Common myeloid progenitor, CD34-positive (primary cell): ENCODE measurements around the gene ITGAD. TPM values are rescaled to one million over a fixed set of nuclear protein-coding genes. Genes with fewer than 3 reads are reported as not detected.
A peak's percentile ranks its signal among the peaks of the same experiment; 100 is the strongest.

Experiments used
- CTCF ChIA-PET: fragments of 350-600 bp; sonication (Branson Sonifier 250); formaldehyde crosslinking; loops from one replicate; lab custom pipeline; 2021; ENCODE audit warnings: antibody characterized with exemption; lab: Charles Lee
- POLR2A ChIA-PET: fragments of 350-600 bp; sonication (Branson Sonifier 250); formaldehyde crosslinking; loops from one replicate; lab custom pipeline; 2021; ENCODE audit warnings: antibody characterized with exemption; lab: Charles Lee
- DNase-seq, 3 donors: peaks; one replicate each; pipeline versions ENCODE4 v3.0.0 to v3.0.0-alpha.2; 2013
- H3K27ac ChIP-seq, 2 experiments: 1 replicate in 1 of 2; 2 replicates in 1 of 2; pipeline ENCODE4 v1.7.0; 2013; ENCODE audit warnings: inconsistent platforms in 2 of 2, low read length in 2 of 2, mild to moderate bottlenecking in 2 of 2, low read depth in 1 of 2, moderate library complexity in 1 of 2; ENCODE audit not compliant: severe bottlenecking in 2 of 2, insufficient read depth in 1 of 2, poor library complexity in 1 of 2
- H3K27me3 ChIP-seq, 5 experiments: replicated peaks in 2 of 5; 1 replicate in 3 of 5; 2 replicates in 2 of 5; pipeline versions ENCODE4 v1.6.1 to v1.7.0; 2013; ENCODE audit warnings: low read length in 4 of 5, mild to moderate bottlenecking in 2 of 5, moderate library complexity in 2 of 5, inconsistent platforms in 1 of 5; ENCODE audit not compliant: insufficient read depth in 5 of 5, control insufficient read depth in 4 of 5
- H3K36me3 ChIP-seq, 4 experiments: 1 replicate in 2 of 4; 2 replicates in 2 of 4; pipeline versions ENCODE4 v1.6.1 to v1.7.0; 2013; ENCODE audit warnings: low read length in 3 of 4, control low read depth in 1 of 4, mild to moderate bottlenecking in 1 of 4; ENCODE audit not compliant: control insufficient read depth in 4 of 4, insufficient read depth in 4 of 4
- H3K4me1 ChIP-seq, 4 experiments: 1 replicate in 3 of 4; 2 replicates in 1 of 4; pipeline versions ENCODE4 v1.6.1 to v1.7.1; 2013; ENCODE audit warnings: low read length in 3 of 4, mild to moderate bottlenecking in 3 of 4, control low read depth in 1 of 4, inconsistent platforms in 1 of 4, moderate library complexity in 1 of 4; ENCODE audit not compliant: control insufficient read depth in 4 of 4, insufficient read depth in 4 of 4; ENCODE audit errors: control extremely low read depth in 1 of 4
- H3K4me3 ChIP-seq, 7 experiments: 1 replicate in 4 of 7; 2 replicates in 3 of 7; pipeline versions ENCODE4 v1.5.1 to v1.7.0; 2013; ENCODE audit warnings: mild to moderate bottlenecking in 7 of 7, low read length in 6 of 7, moderate library complexity in 6 of 7, inconsistent platforms in 2 of 7, low read depth in 2 of 7, control low read depth in 1 of 7; ENCODE audit not compliant: insufficient read depth in 4 of 7, control insufficient read depth in 1 of 7; ENCODE audit errors: extremely low read depth in 1 of 7
- H3K9me3 ChIP-seq, 5 experiments: 1 replicate in 4 of 5; 2 replicates in 1 of 5; pipeline versions ENCODE4 v1.6.1 to v1.7.1; 2013; ENCODE audit warnings: low read length in 4 of 5, mild to moderate bottlenecking in 2 of 5, inconsistent platforms in 1 of 5, low read depth in 1 of 5, moderate library complexity in 1 of 5; ENCODE audit not compliant: control insufficient read depth in 4 of 5, insufficient read depth in 2 of 5; ENCODE audit errors: control extremely low read depth in 1 of 5
- WGBS: methylation state at CpG from one replicate; pipeline ENCODE4 v1.1.5; 2013; ENCODE audit not compliant: insufficient coverage; 5-methylcytosine and 5-hydroxymethylcytosine counted together
- polyA plus RNA-seq: library from polyadenylated mRNA; unstranded; fragments of 120-200 nt; gene quantifications from one replicate; pipeline ENCODE4 v1.2.1, GENCODE V29; 2013

Gene ITGAD
- 0.11 TPM for polyA plus RNA-seq

DNA sequence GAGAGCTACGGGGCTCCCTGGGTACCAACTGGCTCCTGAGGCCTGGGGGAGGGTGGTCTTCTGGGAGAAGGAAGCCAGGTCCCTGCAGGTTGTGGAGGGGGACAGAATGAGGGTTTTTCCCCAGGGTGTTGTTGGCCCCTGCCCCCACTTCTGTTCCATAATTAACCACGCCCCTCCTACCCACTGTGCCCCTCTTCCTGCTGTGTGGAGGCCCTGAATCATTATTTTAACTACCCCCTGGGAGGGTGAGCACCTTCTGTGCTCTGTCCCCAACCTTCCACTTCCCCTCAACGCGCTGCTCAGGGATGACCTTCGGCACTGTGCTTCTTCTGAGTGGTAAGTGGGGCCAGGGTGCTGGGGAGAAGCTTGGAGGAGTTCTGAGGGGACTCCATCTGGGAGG is at the start of gene ITGAD:
Gene ITGAD, plus strand, starts transcription at position 280 of the 400 bp plus-strand sequence. Its CDS starts 26 bp downstream, at position 306.
- 22% methylated on average over 1 of the region's 5 CpGs for WGBS
- no peaks in the 10 kb centered on the region for H3K36me3 ChIP-seq
- no peaks in the 10 kb centered on the region for H3K27me3 ChIP-seq
- no peak within 1 kb of the TSS for H3K27ac ChIP-seq
- H3K4me3 ChIP-seq = no peak within 1 kb of the TSS
- H3K9me3 ChIP-seq = no peaks in the 10 kb centered on the region
- DNase-seq = peak in 1 of 3 donors; percentile 6
- POLR2A ChIA-PET = interaction anchor here (0.6 kb wide), 1 partner anchor 426 kb away, joined by 3 read pairs; no protein-coding TSS in a partner anchor
- peaks cover 0 to 29% (median 12%) of the 10 kb centered on the region in 4 experiments for H3K4me1 ChIP-seq
- CTCF ChIA-PET = interaction anchor here (0.8 to 1.8 kb wide), 3 partner anchors 10 to 50 kb away, joined by 3 to 5 read pairs (median 4); partner anchors contain the start of gene ZNF843

DNA sequence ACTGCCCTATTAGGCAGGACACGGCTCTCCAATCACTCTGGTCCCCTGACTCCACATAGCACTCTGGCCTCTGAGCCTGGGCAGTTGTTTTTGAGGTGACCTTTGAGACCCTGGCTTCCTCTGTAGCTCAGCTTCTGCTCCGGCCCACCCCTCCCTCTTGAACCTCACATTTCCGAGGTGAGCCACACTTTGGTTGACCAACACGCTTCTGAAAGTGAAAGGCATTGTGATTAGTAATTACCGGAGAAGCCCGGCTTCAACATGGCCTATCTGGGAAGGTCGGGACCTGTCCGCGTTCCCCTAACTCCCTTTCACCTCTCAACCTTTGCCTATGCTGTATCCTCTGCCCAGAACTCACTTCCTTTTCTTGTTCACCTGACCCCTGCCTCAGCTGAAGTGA is 48.4 kb upstream of the ITGAD start:
- ChIA-PET POLR2A (no interaction called here), CTCF (interaction anchor here (0.8 to 0.9 kb wide), 2 partner anchors 42 to 99 kb away, joined by 3 read pairs; no protein-coding TSS in a partner anchor)
- no peak overlapping the region for H3K27ac ChIP-seq
- WGBS = 80% methylated on average over 2 of the region's 9 CpGs
- no peaks in the 10 kb centered on the region for H3K36me3 ChIP-seq
- no peaks in the 10 kb centered on the region for H3K9me3 ChIP-seq
- peaks cover 5 to 25% (median 12%) of the 10 kb centered on the region in 4 experiments for H3K4me1 ChIP-seq
- no peak for DNase-seq
- no peaks in the 10 kb centered on the region for H3K27me3 ChIP-seq
- H3K4me3 ChIP-seq = no peak overlapping the region

DNA sequence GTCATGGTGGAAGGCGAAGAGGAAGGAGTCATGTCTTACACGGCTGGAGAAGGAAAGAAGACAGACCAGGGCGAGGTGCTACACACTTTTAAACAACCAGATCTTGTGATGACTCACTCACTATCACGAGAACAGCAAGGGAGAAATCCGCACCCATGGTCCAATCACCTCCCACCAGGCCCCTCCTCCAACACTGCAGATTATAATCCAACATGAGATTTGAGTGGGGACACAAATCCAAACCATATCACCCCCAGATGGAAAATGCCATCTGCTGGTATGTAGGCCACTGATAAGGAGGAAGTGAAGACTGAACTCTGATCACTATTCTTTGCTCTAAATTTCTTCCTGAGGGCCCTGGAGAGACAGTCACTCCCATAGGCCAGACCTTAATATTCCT is 45.7 kb upstream of the ITGAD start:
- DNase-seq = peak in 2 of 3 donors; percentile 40 to 54
- WGBS = 100% methylated on average over 2 of the region's 5 CpGs
- no peaks in the 10 kb centered on the region for H3K9me3 ChIP-seq
- POLR2A ChIA-PET = no interaction called here
- H3K27ac ChIP-seq = no peak overlapping the region
- no peak overlapping the region for H3K4me3 ChIP-seq
- H3K27me3 ChIP-seq = no peaks in the 10 kb centered on the region
- H3K36me3 ChIP-seq = no peaks in the 10 kb centered on the region
- CTCF ChIA-PET = no interaction called here
- H3K4me1 ChIP-seq = peaks cover 8 to 52% (median 31%) of the 10 kb centered on the region in 4 experiments

DNA sequence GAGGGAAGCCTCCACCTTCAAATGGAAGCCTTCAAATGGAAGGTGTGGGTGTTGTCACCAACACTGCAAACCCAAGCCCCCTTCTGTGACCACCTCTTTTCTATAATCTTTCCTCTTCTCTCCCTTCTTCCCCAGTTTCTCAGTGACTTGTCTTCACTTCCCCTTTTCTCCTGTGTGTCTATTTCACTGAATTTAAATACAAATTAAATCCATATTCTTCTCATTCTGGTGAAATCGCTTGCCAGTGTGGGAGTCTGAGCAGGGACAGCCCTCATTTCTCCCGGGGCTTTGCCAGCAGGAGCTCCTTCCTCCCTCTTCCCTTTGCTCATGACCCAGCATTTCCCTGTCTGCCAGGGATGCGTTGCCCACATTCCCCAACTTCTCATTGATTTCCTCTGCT is 44.6 kb upstream of the ITGAD start:
- H3K4me1 ChIP-seq = peaks cover 8 to 61% (median 39%) of the 10 kb centered on the region in 4 experiments
- no peak overlapping the region for H3K4me3 ChIP-seq
- CTCF ChIA-PET = interaction anchor here (1.5 kb wide), 1 partner anchor 34 kb away, joined by 3 read pairs; no protein-coding TSS in a partner anchor
- H3K36me3 ChIP-seq = no peaks in the 10 kb centered on the region
- POLR2A ChIA-PET = no interaction called here
- no peak overlapping the region for H3K27ac ChIP-seq
- H3K27me3 ChIP-seq = no peaks in the 10 kb centered on the region
- WGBS = 5% methylated on average over 3 of the region's 3 CpGs
- peak in 2 of 3 donors; percentile 46 to 51 for DNase-seq
- no peaks in the 10 kb centered on the region for H3K9me3 ChIP-seq

DNA sequence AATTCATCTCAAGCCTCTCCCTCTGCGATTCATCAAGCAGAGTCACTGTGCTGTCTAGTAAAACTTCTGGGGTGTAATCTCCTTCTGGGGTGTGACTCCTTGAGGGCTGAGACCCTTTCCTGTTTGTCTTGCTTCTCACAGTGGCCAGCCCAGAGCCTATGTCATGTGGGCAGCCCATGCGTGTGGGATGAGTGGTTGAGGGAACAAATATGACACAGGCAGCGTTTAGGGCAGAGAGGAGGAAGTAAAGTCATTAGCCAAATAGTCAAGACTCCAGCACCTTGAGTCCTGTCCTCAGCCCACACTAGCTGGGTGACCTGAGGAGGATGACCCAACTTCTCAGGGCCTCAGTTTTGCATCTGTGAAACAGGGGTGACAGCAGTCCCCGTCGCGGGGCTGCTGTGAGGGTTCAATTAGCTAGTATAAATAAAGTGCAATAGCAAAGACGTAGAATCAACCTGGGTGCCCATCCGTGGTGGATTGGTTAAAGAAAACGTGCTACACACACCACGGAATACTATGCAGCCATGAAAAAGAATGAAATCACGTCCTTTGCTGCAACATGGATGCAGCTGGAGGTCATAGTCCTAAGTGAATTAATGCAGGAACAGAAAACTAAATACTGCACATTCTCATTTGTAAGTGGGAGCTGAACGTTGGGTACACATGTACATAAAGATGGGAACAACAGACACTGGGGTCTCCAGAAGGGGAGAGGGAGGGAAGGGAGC is 42.7 kb upstream of the ITGAD start:
- 78% methylated on average over 11 of the region's 12 CpGs for WGBS
- Histone ChIP-seq H3K27me3 (no peaks in the 10 kb centered on the region), H3K9me3 (no peaks in the 10 kb centered on the region), H3K36me3 (no peaks in the 10 kb centered on the region), H3K4me3 (no peak overlapping the region), H3K4me1 (peaks cover 15 to 72% (median 55%) of the 10 kb centered on the region in 4 experiments), H3K27ac (no peak overlapping the region)
- ChIA-PET POLR2A (interaction anchor here (0.6 kb wide), 1 partner anchor 154 kb away, joined by 3 read pairs; no protein-coding TSS in a partner anchor), CTCF (no interaction called here)
- DNase-seq = peak in 2 of 3 donors; percentile 49 to 61

DNA sequence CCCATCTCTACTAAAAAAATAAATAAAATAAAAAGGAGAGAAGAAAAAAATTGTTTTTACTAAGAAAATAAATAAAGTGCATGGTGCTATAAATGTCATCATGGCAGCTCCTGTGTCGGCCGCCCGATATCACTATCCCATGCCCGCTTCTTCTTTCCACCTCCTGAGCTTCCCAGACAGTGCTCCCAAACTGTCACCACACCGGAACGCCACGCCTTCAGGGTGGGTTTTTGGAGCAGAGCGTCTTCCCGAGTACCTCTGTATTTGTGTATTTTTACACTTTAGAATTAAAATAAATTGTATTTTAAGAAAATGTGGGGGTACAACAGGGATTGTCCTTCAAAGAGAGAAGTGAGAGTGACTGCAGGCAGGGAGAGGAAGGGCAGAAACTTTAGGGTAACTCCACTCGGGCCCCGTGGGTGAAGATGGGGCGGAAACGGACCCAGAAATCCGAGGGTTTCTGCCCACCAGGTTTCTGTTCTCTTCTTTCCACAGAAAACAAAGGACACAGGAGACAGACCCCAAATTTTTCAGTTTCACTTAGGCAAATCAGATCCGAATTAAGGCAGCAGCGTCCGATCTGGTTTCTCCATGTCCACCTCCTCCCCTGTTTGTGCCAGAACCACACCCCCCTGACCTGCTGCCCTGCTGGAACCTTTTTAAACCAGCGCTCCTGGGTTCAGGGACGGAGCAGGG is 41.7 kb upstream of the ITGAD start:
- H3K36me3 ChIP-seq = no peaks in the 10 kb centered on the region
- no peak for DNase-seq
- H3K4me1 ChIP-seq = peaks cover 15 to 80% (median 65%) of the 10 kb centered on the region in 4 experiments
- no peaks in the 10 kb centered on the region for H3K9me3 ChIP-seq
- peak overlapping the region in 1 of 2 experiments; percentile 41 for H3K27ac ChIP-seq
- POLR2A ChIA-PET = interaction anchor here (0.6 kb wide), 2 partner anchors 109 to 155 kb away, joined by 3 read pairs; no protein-coding TSS in a partner anchor
- no peak overlapping the region for H3K4me3 ChIP-seq
- CTCF ChIA-PET = interaction anchor here (2.3 kb wide), 1 partner anchor 17 kb away, joined by 6 read pairs; no protein-coding TSS in a partner anchor
- H3K27me3 ChIP-seq = no peaks in the 10 kb centered on the region
- WGBS = 85% methylated on average over 10 of the region's 19 CpGs
